Fibroblast of pulmonary artery (primary cell): ENCODE data around the gene HADHA.

Experiments
- DNase-seq: peaks from one replicate; pipeline ENCODE4 v3.0.0-alpha.2; 2010; ENCODE audit warnings: low read depth
- H3K4me3 ChIP-seq: replicated peaks from 2 replicates; pipeline ENCODE4 v1.5.1; 2011; ENCODE audit warnings: low read depth, mild to moderate bottlenecking, control low read depth, low read length, moderate library complexity
- TF ChIP-seq, protein P1 (sequence below): IDR thresholded peaks from 2 replicates; pipeline ENCODE4 v1.5.1; 2011; ENCODE audit warnings: mild to moderate bottlenecking, control low read depth, low read length, inconsistent platforms; ENCODE audit errors: missing control alignments

HADHA gene

DNA sequence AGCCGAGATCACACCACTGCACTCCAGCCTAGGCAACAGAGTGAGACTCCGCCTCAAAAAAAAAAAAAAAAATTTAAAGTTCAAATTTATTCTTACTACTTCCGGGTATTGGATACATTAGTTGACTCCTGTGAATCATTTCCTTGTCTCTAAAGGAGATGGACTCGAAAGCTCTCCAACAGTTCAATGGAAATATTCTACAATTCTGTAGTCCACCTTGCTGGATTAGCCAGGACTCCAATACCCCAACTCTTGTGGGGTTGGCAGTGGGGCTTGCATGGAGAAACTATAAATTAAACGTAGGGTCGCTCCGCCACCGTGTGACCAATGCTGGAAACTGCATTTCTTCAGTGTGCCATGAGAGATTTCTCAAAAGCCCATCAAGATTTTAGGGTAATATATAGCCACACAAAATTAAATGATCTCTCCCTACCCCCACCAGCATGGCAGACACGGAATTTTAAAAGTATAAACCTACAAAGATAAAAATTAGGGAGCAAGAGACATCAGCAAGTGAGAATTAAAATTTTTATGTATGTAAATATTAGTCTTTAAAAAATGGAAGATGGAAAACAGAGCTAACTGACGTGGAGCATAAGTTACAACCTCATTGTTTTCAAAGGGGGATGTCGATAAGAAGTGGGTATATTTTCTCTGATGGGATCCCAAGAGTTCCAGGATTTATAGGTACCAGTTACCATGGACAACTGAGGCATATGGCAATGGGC, 99.3 kb downstream of the HADHA start:
- DNase-seq: peak; percentile 73
- TF ChIP-seq, protein P1, sequence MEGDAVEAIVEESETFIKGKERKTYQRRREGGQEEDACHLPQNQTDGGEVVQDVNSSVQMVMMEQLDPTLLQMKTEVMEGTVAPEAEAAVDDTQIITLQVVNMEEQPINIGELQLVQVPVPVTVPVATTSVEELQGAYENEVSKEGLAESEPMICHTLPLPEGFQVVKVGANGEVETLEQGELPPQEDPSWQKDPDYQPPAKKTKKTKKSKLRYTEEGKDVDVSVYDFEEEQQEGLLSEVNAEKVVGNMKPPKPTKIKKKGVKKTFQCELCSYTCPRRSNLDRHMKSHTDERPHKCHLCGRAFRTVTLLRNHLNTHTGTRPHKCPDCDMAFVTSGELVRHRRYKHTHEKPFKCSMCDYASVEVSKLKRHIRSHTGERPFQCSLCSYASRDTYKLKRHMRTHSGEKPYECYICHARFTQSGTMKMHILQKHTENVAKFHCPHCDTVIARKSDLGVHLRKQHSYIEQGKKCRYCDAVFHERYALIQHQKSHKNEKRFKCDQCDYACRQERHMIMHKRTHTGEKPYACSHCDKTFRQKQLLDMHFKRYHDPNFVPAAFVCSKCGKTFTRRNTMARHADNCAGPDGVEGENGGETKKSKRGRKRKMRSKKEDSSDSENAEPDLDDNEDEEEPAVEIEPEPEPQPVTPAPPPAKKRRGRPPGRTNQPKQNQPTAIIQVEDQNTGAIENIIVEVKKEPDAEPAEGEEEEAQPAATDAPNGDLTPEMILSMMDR: peak; percentile 70
- H3K4me3 ChIP-seq: no peak overlapping the region

DNA sequence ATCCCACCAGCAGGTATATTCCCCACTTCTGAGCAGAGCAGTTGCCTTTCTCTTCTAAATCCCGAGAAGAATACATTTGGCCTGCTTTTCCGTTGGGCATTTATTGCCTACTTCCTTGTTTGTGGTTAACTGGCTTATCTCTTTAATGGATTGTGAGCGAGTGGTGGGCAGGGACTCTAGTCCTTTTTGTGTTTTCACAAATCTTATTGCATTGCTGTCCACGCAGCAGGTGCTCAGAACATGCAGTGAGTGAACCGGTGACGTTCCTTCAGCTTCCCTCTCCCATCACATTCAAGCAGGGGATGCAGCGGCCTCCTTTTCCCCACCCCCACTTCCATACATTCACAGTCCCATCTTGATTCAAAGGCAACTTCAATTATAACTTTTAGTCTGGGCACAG, 100.4 kb downstream of the HADHA start:
- TF ChIP-seq, protein P1: no peak
- DNase-seq: no peak
- H3K4me3 ChIP-seq: no peak overlapping the region

DNA sequence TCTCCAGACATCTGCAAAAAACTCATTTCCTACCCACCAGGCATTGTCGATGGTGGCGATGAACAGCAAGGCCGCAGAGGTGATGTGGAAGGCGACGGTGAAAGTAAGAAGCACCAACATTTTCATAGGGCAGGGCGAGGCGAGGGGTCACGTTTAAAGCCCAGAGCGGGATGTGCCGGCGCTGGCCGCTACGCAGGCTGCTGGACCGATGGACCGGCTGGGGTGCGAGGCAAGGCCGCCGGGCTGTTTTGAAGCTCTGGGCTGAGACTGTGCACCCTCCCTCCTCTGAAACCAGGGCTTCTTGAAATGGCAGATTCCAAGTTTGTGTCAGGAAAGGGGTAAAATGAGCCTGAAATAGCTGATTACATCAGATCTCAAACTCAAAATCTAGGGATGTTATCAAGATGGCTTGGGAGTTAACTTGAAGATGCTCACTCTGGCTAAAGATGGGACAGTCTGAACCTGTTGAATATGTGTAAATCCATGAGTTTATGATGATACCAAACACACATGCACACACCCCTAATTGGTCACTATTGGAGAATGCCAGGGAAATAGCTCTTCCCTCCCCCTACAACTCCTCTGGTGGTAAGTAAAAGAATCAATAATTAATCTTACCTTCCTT, 103.2 kb downstream of the HADHA start:
- no peak for DNase-seq
- no peak overlapping the region for H3K4me3 ChIP-seq
- TF ChIP-seq, protein P1: no peak
